GM19463 (cell line): ENCODE measurements around the gene IFNL4.
"Not testable (repeated sequence)": the region's sequence is repeated elsewhere in the genome, so short reads cannot be mapped to it uniquely, and the experiment has no call there.

Experiments used
- ATAC-seq: cut with Tn5 transposase; IDR thresholded peaks from one replicate; pipeline ENCODE4 v1.9.1; 2021; ENCODE audit warnings: mild to moderate bottlenecking, moderate library complexity; ENCODE audit not compliant: unreplicated experiment

IFNL4 gene

GRCh38 chr19:39261704-39262103 is 13.0 kb upstream of the IFNL4 start:
- ATAC-seq = no peak

DNA sequence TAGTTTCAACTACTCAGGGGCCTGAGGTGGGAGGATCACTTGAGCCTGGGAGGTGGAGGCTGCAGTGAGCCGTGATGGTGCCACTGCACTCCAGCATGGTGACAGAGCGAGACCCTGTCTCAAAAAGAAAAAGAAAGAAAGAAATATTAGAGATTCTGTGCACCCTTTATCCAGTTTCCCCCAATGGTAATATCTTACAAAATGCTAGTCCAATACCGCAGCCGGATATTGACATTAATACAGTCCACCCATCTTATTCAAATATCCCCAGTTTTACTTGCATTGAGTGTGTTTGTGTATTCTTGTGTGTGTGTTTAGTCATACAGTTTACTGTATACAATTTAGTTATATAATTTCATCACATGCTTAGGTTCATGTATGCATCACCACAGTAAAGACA is 8.6 kb upstream of the IFNL4 start:
- no peak for ATAC-seq

DNA sequence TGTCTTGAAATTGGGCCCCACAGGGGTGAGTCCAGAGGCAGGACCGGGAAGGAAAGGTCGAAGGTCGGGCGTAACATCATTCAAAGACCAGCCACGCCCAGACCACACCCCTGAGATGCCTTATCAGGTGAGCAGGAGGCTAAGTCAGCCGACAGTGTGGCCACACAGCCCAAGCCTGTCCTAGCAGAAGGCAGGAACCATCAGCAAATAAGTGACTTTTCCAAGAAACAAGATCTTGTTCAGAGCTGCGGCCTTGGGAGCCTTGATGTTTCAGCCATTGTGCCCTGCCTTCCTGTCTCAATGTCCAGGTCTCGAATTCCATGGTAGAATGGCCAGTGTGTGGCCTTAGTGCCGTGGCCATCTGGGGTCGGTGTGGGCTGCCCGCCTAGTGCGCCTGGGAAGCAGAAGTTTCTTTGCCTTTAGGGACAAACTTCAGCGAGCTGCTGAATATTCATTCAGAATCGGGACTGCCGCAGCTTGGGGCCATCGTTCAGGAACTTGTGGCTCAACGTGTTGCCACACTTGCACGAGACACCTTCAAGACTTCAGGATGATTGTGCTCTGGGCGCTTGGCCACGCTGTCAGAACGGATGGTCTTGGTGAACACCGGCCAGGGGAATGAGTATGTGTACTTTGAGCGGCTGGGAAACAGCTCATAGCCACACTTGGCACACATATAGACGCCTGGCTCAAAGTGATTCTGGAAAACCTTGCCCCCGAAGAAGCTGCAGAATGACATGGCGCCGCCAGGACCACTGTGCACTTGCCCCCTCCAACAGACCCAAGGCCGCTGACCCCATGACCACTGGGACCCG is 6.1 kb upstream of the IFNL4 start:
- no peak for ATAC-seq

GRCh38 chr19:39253374-39254149 is 4.9 kb upstream of the IFNL4 start:
- no peak for ATAC-seq

DNA sequence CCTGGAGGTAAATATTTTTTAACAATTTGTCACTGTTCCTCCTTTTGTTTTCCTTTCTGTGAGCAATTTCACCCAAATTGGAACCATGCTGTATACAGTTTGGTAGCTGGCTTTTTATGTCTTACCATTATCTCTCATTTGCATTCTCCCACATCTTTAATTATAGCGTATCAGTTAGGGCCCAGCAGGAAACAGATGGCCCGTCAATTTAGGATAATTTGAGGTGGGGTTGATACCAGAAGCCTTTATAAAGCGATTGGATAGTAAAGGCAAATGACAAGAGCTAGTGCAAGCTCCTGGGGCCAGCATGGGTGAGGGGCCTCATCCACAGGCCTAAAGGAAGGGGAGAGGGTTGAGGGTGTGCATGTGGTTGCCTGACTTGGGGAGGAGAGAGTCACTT is 3.8 kb upstream of the IFNL4 start:
- no peak for ATAC-seq

DNA sequence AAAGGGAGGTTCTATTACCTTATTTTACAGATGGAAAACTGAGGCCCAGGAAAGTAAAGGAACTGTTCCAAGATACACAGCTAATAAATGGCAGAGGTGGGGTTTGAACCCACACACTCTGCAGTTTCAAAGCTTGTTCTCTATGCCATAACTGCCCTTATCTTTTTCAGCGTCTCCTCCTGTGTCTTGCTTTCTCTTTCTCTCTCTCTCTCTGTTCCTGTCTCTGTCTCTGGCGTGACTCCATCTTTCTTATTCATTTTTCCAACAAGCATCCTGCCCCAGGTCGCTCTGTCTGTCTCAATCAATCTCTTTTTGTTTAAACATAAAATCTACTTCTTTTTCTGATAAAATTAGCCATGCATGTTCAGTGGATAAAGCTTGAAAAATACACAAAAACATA is 3.2 kb upstream of the IFNL4 start:
- ATAC-seq = no peak

- ATAC-seq = no peak
Observed at GRCh38 chr19:39251081-39251480, 2.4 kb upstream of the IFNL4 start.

GRCh38 chr19:39247701-39248664 is 673 bp downstream of the IFNL4 start:
- no peak for ATAC-seq

DNA sequence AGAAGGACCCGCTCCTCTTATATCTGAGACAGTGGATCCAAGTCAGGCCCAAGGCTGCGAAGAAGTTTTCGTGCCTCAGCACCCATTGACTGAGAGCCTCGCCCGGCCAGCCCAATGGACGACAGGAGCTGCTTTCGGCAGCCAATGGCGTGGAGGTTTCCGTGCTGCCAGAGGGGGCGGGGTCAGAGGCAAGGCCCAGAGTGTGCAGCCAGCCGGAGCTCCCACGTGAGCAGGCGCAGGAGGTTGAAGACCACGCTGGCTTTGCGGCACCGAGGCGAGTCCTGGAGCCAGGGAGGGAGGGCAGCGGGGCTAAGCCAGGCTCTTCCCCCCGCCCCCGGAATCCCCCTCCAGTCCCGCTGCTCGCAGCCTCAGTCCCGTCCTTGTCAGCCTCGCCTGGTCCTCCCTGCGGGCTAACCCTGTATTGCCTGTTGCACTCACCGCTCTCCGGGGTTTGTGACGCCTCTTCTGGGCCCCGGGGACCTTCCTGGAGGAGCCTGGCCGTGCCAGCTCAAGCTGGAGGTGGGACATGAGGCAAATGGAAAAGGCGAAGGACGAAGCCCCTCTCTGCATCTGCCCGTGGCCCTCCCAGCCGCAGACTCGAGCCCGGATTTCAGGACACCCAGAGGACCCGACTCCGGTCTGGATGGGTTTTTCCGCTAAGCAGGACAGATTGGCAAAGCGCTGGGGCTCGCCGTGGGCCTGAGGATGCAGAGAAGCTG is 1.5 kb downstream of the IFNL4 start:
- no peak for ATAC-seq

- ATAC-seq = not testable (repeated sequence)
Observed at GRCh38 chr19:39245166-39245565, 3.5 kb downstream of the IFNL4 start.

DNA sequence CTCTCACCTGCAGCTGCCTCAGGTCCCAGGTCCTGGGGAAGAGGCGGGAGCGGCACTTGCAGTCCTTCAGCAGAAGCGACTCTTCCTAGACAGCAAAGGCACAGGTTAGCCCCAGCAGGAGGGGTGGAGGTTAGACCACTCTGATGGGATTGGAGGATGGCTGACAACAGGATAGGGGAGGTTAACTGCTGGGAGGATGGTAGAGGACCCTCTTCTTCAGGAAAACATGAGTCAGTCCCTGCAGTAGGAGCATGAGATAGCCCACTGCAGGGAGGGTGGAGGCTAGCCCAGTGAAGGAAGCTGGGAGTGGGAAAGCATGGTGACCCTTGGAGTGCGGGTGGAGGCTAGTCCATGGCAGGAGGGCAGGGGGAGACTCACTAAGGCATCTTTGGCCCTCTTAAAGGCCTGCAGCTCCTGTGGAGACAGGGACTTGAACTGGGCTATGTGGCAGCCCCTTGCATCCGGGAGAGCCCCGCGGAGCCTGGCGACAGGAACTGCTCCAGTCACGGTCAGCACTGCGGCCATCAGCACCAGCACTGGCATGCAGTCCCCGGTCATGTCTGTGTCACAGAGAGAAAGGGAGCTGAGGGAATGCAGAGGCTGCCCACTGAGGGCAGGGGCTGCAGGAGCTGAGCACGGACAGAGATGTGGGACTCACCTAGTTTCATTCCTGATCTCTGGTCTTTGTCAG is 4.1 kb downstream of the IFNL4 start, which contains the start of gene IFNL3:
Gene IFNL3, minus strand, starts transcription at position 597 of the 691 bp plus-strand sequence. Its CDS starts 39 bp downstream, at position 558.
- ATAC-seq = not testable (repeated sequence)

DNA sequence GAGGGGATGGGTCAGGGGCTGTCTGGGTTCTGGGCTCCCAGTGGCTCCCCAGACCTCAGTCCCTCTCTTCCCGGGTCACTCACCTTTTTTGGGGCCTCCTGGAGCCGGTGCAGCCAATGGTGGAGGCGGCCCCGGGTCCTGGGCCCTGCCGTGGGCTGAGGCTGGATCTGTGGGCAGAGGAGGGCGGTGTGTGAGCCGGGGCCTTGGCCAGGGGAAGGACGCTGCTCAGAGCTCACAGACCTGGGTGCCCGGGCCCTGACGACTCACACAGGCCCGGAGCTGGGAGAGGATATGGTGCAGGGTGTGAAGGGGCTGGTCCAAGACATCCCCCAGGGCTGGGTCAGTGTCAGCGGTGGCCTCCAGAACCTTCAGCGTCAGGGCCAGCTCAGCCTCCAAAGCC is 4.9 kb downstream of the IFNL4 start:
- not testable (repeated sequence) for ATAC-seq

DNA sequence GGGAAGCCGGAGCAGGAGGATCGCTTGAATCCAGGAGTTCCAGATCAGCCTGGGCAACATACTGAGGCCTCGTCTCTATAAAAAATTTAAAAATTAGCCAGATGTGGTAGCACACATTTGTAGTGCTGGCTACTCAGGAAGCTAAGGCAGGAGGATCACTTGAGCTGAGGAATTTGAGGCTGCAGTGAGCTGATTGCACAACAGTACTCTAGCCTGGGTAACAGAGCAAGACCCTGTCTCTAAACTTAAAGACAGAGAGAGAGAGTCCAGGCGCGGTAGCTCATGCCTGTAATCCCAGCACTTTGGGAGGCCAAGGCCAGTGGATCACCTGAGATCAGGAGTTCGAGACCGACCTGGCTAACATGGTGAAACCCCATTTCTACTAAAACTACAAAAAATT is 8.2 kb downstream of the IFNL4 start:
- no peak for ATAC-seq

GRCh38 chr19:39238944-39239343 is 9.7 kb downstream of the IFNL4 start:
- ATAC-seq = no peak

- ATAC-seq = no peak
Observed at GRCh38 chr19:39238209-39238608, 10.4 kb downstream of the IFNL4 start.

GRCh38 chr19:39237200-39238184 is 11.2 kb downstream of the IFNL4 start:
- ATAC-seq = peak; percentile 68

DNA sequence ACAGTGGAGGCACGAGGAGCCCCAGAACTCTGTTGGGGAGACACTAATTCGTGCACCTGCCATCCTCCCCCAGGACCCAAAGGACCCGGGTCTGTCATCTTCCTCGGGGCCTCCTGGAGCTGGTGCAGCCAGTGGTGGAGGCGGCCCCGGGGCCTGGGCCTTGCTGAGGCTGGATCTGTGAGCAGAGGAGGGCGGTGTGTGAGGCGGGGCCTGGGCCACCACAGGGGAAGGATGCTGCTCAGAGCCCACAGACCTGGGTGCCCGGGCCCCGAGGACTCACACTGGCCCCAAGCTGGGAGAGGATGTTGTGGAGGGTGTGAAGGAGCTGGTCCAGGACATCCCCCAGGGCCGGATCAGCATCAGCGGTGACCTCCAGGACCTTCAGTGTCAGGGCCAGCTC is 12.1 kb downstream of the IFNL4 start:
- no peak for ATAC-seq

GRCh38 chr19:39232708-39233107 is 15.9 kb downstream of the IFNL4 start:
- ATAC-seq = no peak
